Hematopoietic multipotent progenitor cell treated with erythropoietin and hydrocortisone succinate and interleukin-3 and kit ligand, for 17 days (in vitro differentiated cells): ENCODE data around the gene NOCT.
A peak's percentile ranks its signal among the peaks of the same experiment; 100 is the strongest.
"Not testable (repeated sequence)": the region's sequence is repeated elsewhere in the genome, so short reads cannot be mapped to it uniquely, and the experiment has no call there.

Source experiments
- DNase-seq: peaks from one replicate; pipeline ENCODE4 v3.0.0-alpha.2; 2015; ENCODE audit warnings: low spot score

NOCT gene

GRCh38 chr4:139050446-139050845 lies 34.9 kb downstream of the NOCT start:
- no peak for DNase-seq

GRCh38 chr4:139053909-139054308 lies 38.3 kb downstream of the NOCT start:
- no peak for DNase-seq

- no peak for DNase-seq
Measured at GRCh38 chr4:139054791-139055505, 39.4 kb downstream of the NOCT start.

GRCh38 chr4:139059026-139059425 lies 43.4 kb downstream of the NOCT start:
- DNase-seq, result not testable (repeated sequence)

- DNase-seq, result no peak
Measured at GRCh38 chr4:139060591-139060990, 45.0 kb downstream of the NOCT start.

GRCh38 chr4:139076016-139076744 lies 60.6 kb downstream of the NOCT start:
- no peak for DNase-seq

- DNase-seq, result no peak
Measured at GRCh38 chr4:139077567-139078355, 62.2 kb downstream of the NOCT start.

GRCh38 chr4:139078926-139079325 lies 63.3 kb downstream of the NOCT start:
- DNase-seq, result no peak

GRCh38 chr4:139082750-139083606 lies 67.4 kb downstream of the NOCT start:
- DNase-seq, result peak; percentile 91

GRCh38 chr4:139083607-139083955 lies 68.0 kb downstream of the NOCT start:
- peak; percentile 74 for DNase-seq

GRCh38 chr4:139083956-139084803 lies 68.6 kb downstream of the NOCT start:
- DNase-seq, result peak; percentile 82

GRCh38 chr4:139084804-139085093 lies 69.2 kb downstream of the NOCT start:
- DNase-seq, result no peak

GRCh38 chr4:139085141-139085540 lies 69.6 kb downstream of the NOCT start:
- peak; percentile 48 for DNase-seq

- DNase-seq, result no peak
Measured at GRCh38 chr4:139092271-139092670, 76.7 kb downstream of the NOCT start.
